ENCODE measurements around the gene CRB3. TPM values are rescaled to one million over a fixed set of nuclear protein-coding genes. Genes with fewer than 3 reads are reported as not detected.

The CRB3 gene
- total and polyA plus RNA-seq, 9 of the 15 experiments (the other 6 are each of a cell fraction or from before 2014, with no cell fraction given) = 0.49 TPM; not detected in 8

DNA sequence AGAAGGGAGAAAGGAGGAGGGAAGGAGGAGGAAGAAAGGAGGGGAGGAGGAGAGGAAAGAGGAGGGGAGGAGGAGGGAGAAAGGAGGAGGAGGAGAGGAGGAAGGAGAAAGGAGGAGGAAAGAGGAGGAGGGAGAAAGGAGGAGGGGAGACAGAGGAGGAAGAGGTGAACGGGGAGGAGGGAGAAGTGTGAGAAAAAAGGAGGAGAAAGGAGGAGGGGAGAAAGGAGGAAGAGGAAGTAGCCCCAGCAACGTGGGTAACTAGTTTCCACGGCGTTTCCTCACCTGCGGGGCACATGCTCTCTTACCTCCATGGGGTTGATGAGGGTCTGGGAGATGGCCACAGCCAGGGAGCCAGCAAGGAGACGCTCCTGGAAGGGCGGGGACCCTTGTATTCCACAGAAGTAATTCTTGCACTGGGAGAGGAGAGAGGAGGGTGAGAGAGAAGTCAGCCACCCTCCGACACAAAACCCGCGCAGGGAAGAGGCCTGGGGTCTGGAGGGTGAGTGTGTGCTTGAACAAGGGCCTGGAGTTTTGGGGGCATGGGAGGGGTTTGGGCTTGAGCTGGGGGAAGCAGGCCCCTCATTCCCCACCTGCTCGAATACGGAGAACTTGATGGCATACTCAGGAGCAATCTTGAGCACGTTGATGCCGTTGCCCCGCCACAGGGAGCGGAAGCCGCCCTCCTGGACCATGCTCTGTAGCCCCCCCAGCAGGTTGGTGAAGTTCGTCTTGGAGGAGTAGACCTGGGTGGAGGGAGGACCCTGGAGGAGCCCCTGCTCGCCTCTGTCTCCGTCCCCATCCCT lies 34.5 kb upstream of the CRB3 start (continued):
- TF ChIP-seq ZBTB26 (CRISPR knock-in tag; IDR thresholded peaks at IDR 0.05) (peak; percentile 93; the same call in 1 of the 2 replicates), ZC3H4 (CRISPR knock-in tag; IDR thresholded peaks at IDR 0.05; ENCODE audit: borderline replicate concordance) (no peak), L3MBTL2 (IDR thresholded peaks at IDR 0.05) (peak; percentile 78), ZNF408 (CRISPR knock-in tag; IDR thresholded peaks at IDR 0.05; ENCODE audit: low read depth) (no peak), HNRNPK (IDR thresholded peaks at IDR 0.05; ENCODE audit: low read depth, low read length, poor library complexity, severe bottlenecking) (peak; percentile 71), GABPB2 (CRISPR knock-in tag; conservative IDR thresholded peaks at IDR 0.05) (no peak), HINFP (tag; conservative IDR thresholded peaks at IDR 0.05; ENCODE audit: low read depth) (peak; percentile 52; the same call in 1 of the 2 replicates), TCF7L2 (IDR thresholded peaks at IDR 0.05; ENCODE audit: low read depth, low read length) (no peak), MNT (conservative IDR thresholded peaks at IDR 0.05) (peak in 1 of 2 experiments; percentile 55; a peak in 3 of 4 replicates), NBN (IDR thresholded peaks at IDR 0.05; ENCODE audit: low read depth) (peak; percentile 45; the same call in 1 of the 2 replicates), TSC22D4 (tag; IDR thresholded peaks at IDR 0.05) (no peak), ARHGAP35 (IDR thresholded peaks at IDR 0.05; ENCODE audit: partially characterized antibody) (peak; percentile 29), MYNN (IDR thresholded peaks at IDR 0.05) (no peak), MYNN (CRISPR knock-in tag; IDR thresholded peaks at IDR 0.05) (no peak), SMARCA4 (IDR thresholded peaks at IDR 0.05) (peak; percentile 25; the same call in 1 of the 2 replicates), ZBTB17 (CRISPR knock-in tag; IDR thresholded peaks at IDR 0.05) (no peak), E4F1 (CRISPR knock-in tag; IDR thresholded peaks at IDR 0.05; ENCODE audit: borderline replicate concordance) (no peak), POLR2A (conservative IDR thresholded peaks at IDR 0.05) (peak; percentile 67), TAF9B (IDR thresholded peaks at IDR 0.05; ENCODE audit: partially characterized antibody) (no peak)

Data from K562 (cell line).